Stimulated activated CD4-positive, alpha-beta T cell treated with anti-CD3 and anti-CD28 coated beads, Interleukin-15, amount 100 ng/mL, for 1 hour (primary cell): ENCODE measurements around the gene SNAPIN.

Experiments
- DNase-seq, 2 donors: peaks; one replicate each; pipeline ENCODE4 v3.0.0-alpha.2; 2020; ENCODE audit warnings: low read depth in 1 of 2, low spot score in 1 of 2

SNAPIN gene

DNA sequence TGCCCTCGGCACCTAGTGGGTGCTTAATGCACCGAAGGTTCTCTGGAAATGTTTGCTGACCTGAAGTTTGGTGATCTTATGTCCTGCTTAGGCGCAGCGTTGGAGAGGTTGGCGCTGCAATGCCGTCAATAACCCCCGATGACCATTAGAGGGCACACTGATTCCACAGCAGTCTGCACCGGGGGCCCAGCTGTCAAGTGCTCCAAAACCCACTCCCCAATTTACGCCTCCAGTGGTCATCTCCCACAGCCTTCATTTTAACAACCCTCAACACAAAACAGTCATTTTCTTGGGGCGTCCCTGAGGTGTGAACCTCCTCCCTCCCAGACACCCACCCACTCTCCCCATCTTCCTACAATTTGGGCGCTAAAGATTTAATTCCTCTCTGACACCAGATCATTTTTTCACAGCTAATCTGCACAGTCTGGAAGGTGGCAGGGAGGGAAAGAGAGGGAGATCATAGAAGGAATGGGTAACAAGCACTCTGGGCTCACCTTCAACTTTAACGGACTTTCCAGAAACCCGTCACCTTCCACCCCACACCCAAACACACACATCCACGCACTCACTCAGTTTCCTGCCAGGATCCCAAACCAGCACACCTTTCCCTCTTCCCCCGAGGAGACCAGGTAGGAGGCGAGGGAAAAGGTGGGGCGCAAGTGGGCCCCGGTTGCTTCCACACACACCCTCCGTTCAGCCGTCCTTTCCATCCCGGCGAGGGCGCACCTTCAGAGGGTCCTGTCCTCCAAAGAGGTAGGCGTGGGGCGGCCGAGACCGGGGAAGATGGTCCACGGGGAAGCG, 19.4 kb downstream of the SNAPIN start:
- DNase-seq = peak in 1 of 2 donors; percentile 13

DNA sequence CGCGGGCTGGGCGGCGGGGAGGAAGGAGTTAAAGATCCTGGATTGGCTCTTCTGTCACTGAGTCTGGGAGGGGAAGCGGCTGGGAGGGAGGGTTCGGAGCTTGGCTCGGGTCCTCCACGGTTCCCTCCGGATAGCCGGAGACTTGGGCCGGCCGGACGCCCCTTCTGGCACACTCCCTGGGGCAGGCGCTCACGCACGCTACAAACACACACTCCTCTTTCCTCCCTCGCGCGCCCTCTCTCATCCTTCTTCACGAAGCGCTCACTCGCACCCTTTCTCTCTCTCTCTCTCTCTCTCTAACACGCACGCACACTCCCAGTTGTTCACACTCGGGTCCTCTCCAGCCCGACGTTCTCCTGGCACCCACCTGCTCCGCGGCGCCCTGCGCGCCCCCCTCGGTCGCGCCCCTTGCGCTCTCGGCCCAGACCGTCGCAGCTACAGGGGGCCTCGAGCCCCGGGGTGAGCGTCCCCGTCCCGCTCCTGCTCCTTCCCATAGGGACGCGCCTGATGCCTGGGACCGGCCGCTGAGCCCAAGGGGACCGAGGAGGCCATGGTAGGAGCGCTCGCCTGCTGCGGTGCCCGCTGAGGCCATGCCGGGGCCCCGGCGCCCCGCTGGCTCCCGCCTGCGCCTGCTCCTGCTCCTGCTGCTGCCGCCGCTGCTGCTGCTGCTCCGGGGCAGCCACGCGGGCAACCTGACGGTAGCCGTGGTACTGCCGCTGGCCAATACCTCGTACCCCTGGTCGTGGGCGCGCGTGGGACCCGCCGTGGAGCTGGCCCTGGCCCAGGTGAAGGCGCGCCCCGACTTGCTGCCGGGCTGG, 20.2 kb downstream of the SNAPIN start, which contains the start of gene NPR1:
Gene NPR1, plus strand, starts transcription at position 170 of the 818 bp plus-strand sequence. Its CDS starts 421 bp downstream, at position 591.
- no peak for DNase-seq

GRCh38 chr1:153679337-153680119, 21.0 kb downstream of the SNAPIN start:
- DNase-seq = no peak

GRCh38 chr1:153680120-153680403, 21.6 kb downstream of the SNAPIN start:
- DNase-seq = no peak

DNA sequence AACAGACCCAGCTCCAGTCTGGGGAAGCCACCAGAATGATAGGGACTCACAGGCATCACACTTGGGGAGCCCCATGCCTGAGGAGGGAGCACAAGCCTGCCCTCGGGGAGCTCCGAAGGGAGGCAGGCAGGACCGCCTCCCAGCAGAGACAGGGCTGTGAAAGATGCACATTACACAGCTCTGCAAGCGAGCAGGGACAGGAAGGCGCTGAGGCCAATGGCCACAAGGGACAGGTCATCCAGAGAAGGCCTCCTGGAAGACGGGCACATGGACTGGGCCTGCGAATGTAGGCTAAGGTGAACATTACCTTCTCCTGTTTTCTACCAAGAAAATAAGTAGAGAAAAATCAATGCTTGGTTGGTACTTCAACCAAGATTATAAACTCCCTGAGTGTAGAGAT, 24.2 kb downstream of the SNAPIN start:
- DNase-seq = no peak

- DNase-seq = no peak
Observed at GRCh38 chr1:153683854-153684253, 25.4 kb downstream of the SNAPIN start.

- DNase-seq = no peak
Observed at GRCh38 chr1:153684892-153685291, 26.4 kb downstream of the SNAPIN start.

DNA sequence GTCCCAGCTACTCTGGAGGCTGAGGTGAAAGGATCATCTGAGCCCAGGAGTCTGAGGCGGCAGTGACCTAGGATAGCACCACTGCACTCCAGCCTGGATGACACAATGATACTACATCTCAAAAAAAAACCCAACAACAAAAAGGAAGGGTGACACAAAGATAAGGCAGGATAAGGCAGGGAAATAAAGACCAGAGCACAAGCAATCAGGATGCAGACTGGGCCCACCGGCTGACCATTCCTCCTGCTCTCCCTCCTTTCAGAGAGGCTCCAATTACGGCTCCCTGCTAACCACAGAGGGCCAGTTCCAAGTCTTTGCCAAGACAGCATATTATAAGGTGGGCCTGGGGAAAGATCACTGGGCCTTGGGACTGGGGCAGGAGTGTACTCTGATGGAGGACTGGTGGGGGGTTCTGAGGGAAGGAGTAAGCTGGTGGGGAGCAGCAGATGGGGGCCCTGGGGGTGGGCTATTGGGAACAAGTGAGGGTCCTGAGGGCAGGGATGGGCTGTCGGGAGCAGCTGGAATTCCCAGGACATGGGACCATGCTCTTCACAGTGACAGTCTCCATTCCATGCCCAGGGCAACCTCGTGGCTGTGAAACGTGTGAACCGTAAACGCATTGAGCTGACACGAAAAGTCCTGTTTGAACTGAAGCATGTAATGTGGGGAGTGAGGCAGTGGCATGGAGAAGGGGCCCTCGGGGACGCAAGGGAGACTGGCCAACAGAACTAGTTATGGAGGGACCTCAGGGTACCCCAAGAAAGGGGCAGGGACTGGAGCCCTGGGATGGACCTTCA, 27.2 kb downstream of the SNAPIN start:
- DNase-seq = no peak

- no peak for DNase-seq
Observed at GRCh38 chr1:153687346-153688125, 29.0 kb downstream of the SNAPIN start.

DNA sequence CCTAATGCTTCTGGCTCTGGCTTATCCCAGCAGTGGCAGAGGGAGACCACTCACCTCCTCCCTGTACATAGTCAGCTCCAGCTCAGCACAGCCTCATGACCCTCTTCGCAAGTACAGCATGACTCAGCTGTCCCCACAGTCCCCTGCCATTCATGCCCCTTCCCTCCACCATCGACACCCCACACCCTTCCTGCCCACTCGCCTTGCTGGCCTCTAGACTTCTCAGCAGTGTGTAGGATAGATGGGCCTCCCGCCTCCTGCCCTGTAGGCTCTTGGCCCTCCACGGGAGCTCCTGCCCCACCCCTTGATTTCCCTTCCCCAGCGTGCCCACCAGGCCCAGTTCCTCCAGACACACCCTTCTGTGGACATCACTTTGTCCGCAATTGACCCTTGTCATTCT, 29.8 kb downstream of the SNAPIN start:
- no peak for DNase-seq

GRCh38 chr1:153688736-153689328, 30.3 kb downstream of the SNAPIN start:
- no peak for DNase-seq

GRCh38 chr1:153693466-153693865, 35.0 kb downstream of the SNAPIN start:
- no peak for DNase-seq

DNA sequence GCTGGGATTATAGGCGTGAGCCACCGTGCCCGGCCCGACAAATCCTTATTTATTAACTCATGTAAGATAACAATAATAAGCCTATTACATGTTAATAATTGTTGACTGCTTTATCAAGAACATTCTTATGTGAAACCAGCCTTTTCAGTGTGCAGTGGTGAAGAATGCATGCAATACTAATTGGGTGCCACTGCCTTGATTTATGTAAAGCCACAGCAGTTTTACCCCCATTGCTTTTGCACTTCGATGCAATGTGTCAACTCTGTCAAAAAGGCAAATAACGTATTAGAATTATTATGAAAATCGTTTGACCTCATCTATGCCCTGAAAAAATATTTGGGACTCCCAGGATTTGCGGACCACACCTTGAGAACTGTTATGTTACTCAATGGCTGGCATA, 38.2 kb downstream of the SNAPIN start:
- no peak for DNase-seq

DNA sequence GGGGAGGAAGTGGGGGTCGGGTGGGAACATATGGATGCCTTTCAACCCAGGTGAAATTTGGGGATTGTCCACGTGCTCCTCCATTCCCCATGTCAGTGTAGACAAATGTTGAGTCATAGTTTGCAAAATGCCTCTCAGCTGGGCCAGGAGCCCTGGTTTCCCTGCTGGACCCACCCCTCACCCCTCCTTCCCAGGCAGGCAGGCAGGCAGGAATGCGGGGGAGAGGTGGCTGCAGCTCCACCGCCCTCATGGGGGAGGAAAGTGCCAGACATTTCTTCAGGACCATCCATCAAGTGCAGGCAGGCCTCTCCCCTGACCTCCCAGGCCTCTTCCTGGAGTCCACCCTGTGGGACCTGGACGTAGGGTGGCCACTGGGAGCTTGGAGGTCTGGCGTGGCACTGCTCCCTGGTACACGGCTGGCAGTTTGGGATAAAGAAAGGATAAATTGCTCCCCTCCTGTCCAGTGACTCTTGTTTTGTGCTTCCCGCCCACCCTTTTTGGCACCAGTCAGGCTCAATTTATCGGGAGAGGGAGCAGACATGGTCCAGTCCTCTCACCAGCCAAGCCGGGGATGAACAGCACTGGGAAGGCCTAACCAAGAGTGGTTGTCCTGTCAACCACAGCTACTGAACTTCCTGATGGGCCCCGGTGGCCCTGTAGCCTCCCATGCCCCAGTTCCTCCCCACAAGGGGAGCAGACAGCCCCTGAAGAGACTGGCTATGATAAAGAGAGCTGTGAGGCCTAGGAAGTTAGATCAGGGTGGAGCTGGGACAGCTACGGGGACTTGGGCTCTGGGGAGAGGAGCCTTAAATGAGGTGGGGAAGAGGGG, 38.9 kb downstream of the SNAPIN start:
- no peak for DNase-seq

- no peak for DNase-seq
Observed at GRCh38 chr1:153698020-153698922, 39.8 kb downstream of the SNAPIN start.

DNA sequence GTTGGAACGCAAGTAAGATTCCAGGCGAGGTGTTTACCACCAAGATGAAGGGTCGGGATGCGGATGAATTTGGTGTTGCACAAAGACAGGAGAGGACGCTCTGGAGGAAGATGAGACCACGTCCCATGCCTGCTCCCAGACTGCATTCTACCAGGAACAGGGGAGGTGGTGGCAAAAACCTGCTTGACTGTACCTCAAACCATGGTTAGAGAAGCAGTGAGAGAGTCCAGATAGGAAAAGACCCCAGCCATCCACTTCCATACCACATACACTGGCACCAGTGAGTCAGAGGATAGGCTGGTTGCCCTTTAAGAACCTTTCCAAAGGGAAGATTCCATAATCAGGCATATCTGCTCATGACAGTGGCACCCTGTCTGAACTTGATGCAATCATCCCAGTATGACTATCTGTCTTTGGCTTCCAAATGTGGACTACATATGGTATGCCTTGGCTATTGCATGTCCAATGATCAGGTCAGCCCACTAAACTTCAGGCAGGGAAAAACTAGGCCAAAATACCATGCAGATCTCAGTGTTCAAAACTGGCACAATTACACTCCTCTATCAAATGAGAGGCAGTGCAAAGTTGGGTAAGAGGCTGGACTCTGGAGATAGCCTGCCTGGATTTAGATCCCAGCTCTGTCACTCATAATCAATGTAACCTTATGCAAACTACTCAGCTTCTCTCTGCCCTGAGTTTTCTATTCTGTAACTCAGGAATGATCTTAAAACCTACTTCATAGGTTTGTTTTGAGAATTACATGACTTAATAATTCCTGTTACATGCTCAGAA, 40.6 kb downstream of the SNAPIN start:
- DNase-seq = no peak

GRCh38 chr1:153699768-153700167, 41.3 kb downstream of the SNAPIN start:
- no peak for DNase-seq
